SK-N-SH treated with all-trans-retinoic acid at 6 μM for 48 hours (cell line): ENCODE measurements around the gene FRAS1.
A peak's percentile ranks its signal among the peaks of the same experiment; 100 is the strongest.

Source experiments
- ATAC-seq: fragments of 200-7000 bp; cut with Tn5 transposase; 3 replicates; pipeline ENCODE4 v1.9.1; 2020; ENCODE audit warnings: mild to moderate bottlenecking, moderate library complexity
- ARNTL ChIP-seq: fragments of 450-650 bp; formaldehyde crosslinking; IDR thresholded peaks from 2 replicates; pipeline ENCODE4 v1.5.0; 2020; ENCODE audit warnings: low read depth, mild to moderate bottlenecking, moderate library complexity, borderline replicate concordance
- BACH2 ChIP-seq: fragments of 250-450 bp; sonication (Bioruptor Pico); IDR thresholded peaks from 2 replicates; pipeline ENCODE4 v1.9.0; 2021; ENCODE audit warnings: mild to moderate bottlenecking, borderline replicate concordance
- ESRRG ChIP-seq: fragments of 250-450 bp; sonication (Bioruptor Pico); IDR thresholded peaks from 2 replicates; pipeline ENCODE4 v1.6.1; 2021; ENCODE audit warnings: mild to moderate bottlenecking
- GLIS3 ChIP-seq: fragments of 250-450 bp; sonication (Bioruptor Pico); IDR thresholded peaks from 2 replicates; pipeline ENCODE4 v1.5.0; 2020; ENCODE audit warnings: mild to moderate bottlenecking, moderate library complexity
- ISL1 ChIP-seq: fragments of 250-450 bp; sonication (Bioruptor Pico); IDR thresholded peaks from 2 replicates; pipeline ENCODE4 v2.1.2; 2022; ENCODE audit warnings: mild to moderate bottlenecking, moderate library complexity
- OSR1 ChIP-seq: fragments of 250-450 bp; sonication (Bioruptor Pico); IDR thresholded peaks from 2 replicates; pipeline ENCODE4 v1.8.0; 2022; ENCODE audit warnings: moderate library complexity, mild to moderate bottlenecking, inconsistent platforms
- PPARA ChIP-seq: fragments of 250-450 bp; sonication (Bioruptor Pico); IDR thresholded peaks from 2 replicates; pipeline ENCODE4 v1.5.0; 2020; ENCODE audit warnings: mild to moderate bottlenecking, borderline replicate concordance
- RARB ChIP-seq: fragments of 250-450 bp; sonication (Bioruptor Pico); IDR thresholded peaks from 2 replicates; pipeline ENCODE4 v1.8.0; 2021; ENCODE audit warnings: mild to moderate bottlenecking, moderate library complexity
- SNAI2 ChIP-seq: fragments of 250-450 bp; sonication (Bioruptor Pico); IDR thresholded peaks from 2 replicates; pipeline ENCODE4 v1.5.0; 2020; ENCODE audit warnings: mild to moderate bottlenecking, moderate library complexity
- TCF4 ChIP-seq: fragments of 250-450 bp; sonication (Bioruptor Pico); IDR thresholded peaks from 2 replicates; pipeline ENCODE4 v1.8.0; 2021; ENCODE audit warnings: mild to moderate bottlenecking, moderate library complexity, borderline replicate concordance
- TOX ChIP-seq: fragments of 250-450 bp; sonication (Bioruptor Pico); IDR thresholded peaks from 2 replicates; pipeline ENCODE4 v1.8.0; 2021; ENCODE audit warnings: mild to moderate bottlenecking, moderate library complexity, borderline replicate concordance
- ZC3H10 ChIP-seq: fragments of 250-450 bp; sonication (Bioruptor Pico); IDR thresholded peaks from 2 replicates; pipeline ENCODE4 v1.5.1; 2021; ENCODE audit warnings: mild to moderate bottlenecking, moderate library complexity
- ZFP3 ChIP-seq: fragments of 250-450 bp; sonication (Bioruptor Pico); IDR thresholded peaks from 2 replicates; pipeline ENCODE4 v1.5.0; 2020; ENCODE audit warnings: mild to moderate bottlenecking, moderate library complexity
- ZFP30 ChIP-seq: fragments of 450-650 bp; formaldehyde crosslinking; IDR thresholded peaks from 2 replicates; pipeline ENCODE4 v1.5.0; 2022; ENCODE audit warnings: mild to moderate bottlenecking, moderate library complexity
- ZNF565 ChIP-seq: fragments of 450-650 bp; formaldehyde crosslinking; conservative IDR thresholded peaks from 2 replicates; pipeline ENCODE4 v1.5.0; 2020; ENCODE audit warnings: low read depth, mild to moderate bottlenecking, moderate library complexity
- ZNF70 ChIP-seq: fragments of 450-650 bp; formaldehyde crosslinking; IDR thresholded peaks from 2 replicates; pipeline ENCODE4 v1.5.0; 2020; ENCODE audit warnings: mild to moderate bottlenecking, moderate library complexity
- ZNF8 ChIP-seq: fragments of 450-650 bp; formaldehyde crosslinking; IDR thresholded peaks from 2 replicates; pipeline ENCODE4 v1.5.0; 2020; ENCODE audit warnings: mild to moderate bottlenecking, moderate library complexity
- TF ChIP-seq, protein P1 (sequence below): fragments of 250-450 bp; sonication (Bioruptor Pico); IDR thresholded peaks from 2 replicates; pipeline ENCODE4 v1.5.1; 2021; ENCODE audit warnings: mild to moderate bottlenecking, moderate library complexity
- TF ChIP-seq, protein P2 (sequence below): fragments of 250-450 bp; sonication (Bioruptor Pico); IDR thresholded peaks from 2 replicates; pipeline ENCODE4 v1.8.0; 2021; ENCODE audit warnings: low read depth, mild to moderate bottlenecking, moderate library complexity, borderline replicate concordance
- TF ChIP-seq, protein P3 (sequence below): fragments of 250-450 bp; sonication (Bioruptor Pico); IDR thresholded peaks from 2 replicates; pipeline ENCODE4 v1.5.1; 2020; ENCODE audit warnings: low read depth, mild to moderate bottlenecking, moderate library complexity
- TF ChIP-seq, protein P4 (sequence below): fragments of 250-450 bp; sonication (Bioruptor Pico); IDR thresholded peaks from 2 replicates; pipeline ENCODE4 v1.5.0; 2020; ENCODE audit warnings: mild to moderate bottlenecking, moderate library complexity
- TF ChIP-seq, protein P5 (sequence below): fragments of 250-450 bp; sonication (Bioruptor Pico); IDR thresholded peaks from 2 replicates; pipeline ENCODE4 v1.8.0; 2020; ENCODE audit warnings: mild to moderate bottlenecking, moderate library complexity, borderline replicate concordance

Gene FRAS1

DNA sequence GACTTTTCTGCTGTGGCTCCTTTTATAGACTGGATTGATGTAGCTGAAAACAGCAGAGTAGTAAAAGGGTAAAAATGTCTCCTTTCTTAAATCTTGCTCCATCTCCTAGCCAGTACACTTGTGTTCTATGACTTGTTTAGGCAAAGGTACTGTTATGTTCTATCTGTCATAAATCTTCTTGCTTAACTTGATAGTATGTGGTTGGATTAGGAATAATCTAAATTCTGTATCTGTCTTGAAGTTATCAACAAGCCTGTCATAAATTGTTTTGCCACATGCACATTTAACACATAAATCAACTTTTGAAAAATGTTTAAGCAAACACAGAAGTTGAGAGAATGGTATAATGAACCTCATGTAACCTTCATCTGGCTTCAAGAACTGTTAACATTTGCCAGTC is 157.0 kb downstream of the FRAS1 start:
- ATAC-seq: peak; percentile 75
- peak; percentile 61 for TF ChIP-seq ISL1 (CRISPR knock-in tag)
- TF ChIP-seq, protein P1, sequence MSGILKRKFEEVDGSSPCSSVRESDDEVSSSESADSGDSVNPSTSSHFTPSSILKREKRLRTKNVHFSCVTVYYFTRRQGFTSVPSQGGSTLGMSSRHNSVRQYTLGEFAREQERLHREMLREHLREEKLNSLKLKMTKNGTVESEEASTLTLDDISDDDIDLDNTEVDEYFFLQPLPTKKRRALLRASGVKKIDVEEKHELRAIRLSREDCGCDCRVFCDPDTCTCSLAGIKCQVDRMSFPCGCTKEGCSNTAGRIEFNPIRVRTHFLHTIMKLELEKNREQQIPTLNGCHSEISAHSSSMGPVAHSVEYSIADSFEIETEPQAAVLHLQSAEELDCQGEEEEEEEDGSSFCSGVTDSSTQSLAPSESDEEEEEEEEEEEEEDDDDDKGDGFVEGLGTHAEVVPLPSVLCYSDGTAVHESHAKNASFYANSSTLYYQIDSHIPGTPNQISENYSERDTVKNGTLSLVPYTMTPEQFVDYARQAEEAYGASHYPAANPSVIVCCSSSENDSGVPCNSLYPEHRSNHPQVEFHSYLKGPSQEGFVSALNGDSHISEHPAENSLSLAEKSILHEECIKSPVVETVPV (CRISPR knock-in tag): no peak

- ATAC-seq: no peak
- TF ChIP-seq OSR1 (CRISPR knock-in tag): no peak
- no peak for TF ChIP-seq ZNF70 (CRISPR knock-in tag)
- TF ChIP-seq GLIS3 (CRISPR knock-in tag): no peak
- no peak for TF ChIP-seq ISL1 (CRISPR knock-in tag)
- TF ChIP-seq ZFP3 (CRISPR knock-in tag): no peak
- no peak for TF ChIP-seq ARNTL (CRISPR knock-in tag)
- TF ChIP-seq ESRRG (CRISPR knock-in tag): no peak
- TF ChIP-seq, protein P2, sequence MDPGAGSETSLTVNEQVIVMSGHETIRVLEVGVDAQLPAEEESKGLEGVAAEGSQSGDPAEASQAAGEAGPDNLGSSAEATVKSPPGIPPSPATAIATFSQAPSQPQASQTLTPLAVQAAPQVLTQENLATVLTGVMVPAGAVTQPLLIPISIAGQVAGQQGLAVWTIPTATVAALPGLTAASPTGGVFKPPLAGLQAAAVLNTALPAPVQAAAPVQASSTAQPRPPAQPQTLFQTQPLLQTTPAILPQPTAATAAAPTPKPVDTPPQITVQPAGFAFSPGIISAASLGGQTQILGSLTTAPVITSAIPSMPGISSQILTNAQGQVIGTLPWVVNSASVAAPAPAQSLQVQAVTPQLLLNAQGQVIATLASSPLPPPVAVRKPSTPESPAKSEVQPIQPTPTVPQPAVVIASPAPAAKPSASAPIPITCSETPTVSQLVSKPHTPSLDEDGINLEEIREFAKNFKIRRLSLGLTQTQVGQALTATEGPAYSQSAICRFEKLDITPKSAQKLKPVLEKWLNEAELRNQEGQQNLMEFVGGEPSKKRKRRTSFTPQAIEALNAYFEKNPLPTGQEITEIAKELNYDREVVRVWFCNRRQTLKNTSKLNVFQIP: no peak
- no peak for TF ChIP-seq ZFP30
- TF ChIP-seq TOX (CRISPR knock-in tag): no peak
- TF ChIP-seq ZNF8 (CRISPR knock-in tag): no peak
- TF ChIP-seq BACH2 (CRISPR knock-in tag): no peak
- TF ChIP-seq ZC3H10 (CRISPR knock-in tag): no peak
- no peak for TF ChIP-seq RARB
- TF ChIP-seq SNAI2 (CRISPR knock-in tag): no peak
These were observed 160.4 kb downstream of the FRAS1 start for GRCh38 chr4:78217557-78217956.

- TF ChIP-seq BACH2 (CRISPR knock-in tag): no peak
- TF ChIP-seq, protein P3, sequence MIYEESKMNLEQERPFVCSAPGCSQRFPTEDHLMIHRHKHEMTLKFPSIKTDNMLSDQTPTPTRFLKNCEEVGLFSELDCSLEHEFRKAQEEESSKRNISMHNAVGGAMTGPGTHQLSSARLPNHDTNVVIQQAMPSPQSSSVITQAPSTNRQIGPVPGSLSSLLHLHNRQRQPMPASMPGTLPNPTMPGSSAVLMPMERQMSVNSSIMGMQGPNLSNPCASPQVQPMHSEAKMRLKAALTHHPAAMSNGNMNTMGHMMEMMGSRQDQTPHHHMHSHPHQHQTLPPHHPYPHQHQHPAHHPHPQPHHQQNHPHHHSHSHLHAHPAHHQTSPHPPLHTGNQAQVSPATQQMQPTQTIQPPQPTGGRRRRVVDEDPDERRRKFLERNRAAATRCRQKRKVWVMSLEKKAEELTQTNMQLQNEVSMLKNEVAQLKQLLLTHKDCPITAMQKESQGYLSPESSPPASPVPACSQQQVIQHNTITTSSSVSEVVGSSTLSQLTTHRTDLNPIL (CRISPR knock-in tag): no peak
- TF ChIP-seq ZFP30: no peak
- TF ChIP-seq ZNF70 (CRISPR knock-in tag): no peak
- TF ChIP-seq ZNF565 (CRISPR knock-in tag): no peak
- TF ChIP-seq, protein P4, sequence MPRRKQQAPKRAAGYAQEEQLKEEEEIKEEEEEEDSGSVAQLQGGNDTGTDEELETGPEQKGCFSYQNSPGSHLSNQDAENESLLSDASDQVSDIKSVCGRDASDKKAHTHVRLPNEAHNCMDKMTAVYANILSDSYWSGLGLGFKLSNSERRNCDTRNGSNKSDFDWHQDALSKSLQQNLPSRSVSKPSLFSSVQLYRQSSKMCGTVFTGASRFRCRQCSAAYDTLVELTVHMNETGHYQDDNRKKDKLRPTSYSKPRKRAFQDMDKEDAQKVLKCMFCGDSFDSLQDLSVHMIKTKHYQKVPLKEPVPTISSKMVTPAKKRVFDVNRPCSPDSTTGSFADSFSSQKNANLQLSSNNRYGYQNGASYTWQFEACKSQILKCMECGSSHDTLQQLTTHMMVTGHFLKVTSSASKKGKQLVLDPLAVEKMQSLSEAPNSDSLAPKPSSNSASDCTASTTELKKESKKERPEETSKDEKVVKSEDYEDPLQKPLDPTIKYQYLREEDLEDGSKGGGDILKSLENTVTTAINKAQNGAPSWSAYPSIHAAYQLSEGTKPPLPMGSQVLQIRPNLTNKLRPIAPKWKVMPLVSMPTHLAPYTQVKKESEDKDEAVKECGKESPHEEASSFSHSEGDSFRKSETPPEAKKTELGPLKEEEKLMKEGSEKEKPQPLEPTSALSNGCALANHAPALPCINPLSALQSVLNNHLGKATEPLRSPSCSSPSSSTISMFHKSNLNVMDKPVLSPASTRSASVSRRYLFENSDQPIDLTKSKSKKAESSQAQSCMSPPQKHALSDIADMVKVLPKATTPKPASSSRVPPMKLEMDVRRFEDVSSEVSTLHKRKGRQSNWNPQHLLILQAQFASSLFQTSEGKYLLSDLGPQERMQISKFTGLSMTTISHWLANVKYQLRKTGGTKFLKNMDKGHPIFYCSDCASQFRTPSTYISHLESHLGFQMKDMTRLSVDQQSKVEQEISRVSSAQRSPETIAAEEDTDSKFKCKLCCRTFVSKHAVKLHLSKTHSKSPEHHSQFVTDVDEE (CRISPR knock-in tag): no peak
- no peak for TF ChIP-seq ISL1 (CRISPR knock-in tag)
- ATAC-seq: no peak
These were observed 161.1 kb downstream of the FRAS1 start for GRCh38 chr4:78218260-78218659.

DNA sequence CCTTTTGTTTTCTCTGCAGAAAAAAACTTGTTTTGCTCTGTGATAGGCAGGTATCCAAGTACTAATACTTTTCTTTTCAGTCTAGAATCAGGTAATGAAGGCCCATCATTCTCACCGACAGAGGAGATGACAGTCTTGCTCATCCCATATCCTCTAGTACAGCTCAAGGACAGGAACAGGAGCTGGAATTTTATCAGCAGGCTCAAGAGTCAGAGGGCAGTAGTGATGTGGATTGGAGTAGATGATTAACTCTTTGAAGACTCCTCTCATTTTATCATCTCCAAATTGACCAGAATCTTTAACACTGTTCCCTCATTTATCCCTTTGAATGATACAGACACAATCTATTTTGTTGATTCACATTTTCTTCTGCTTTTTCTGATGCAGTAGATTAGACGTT is 162.7 kb downstream of the FRAS1 start:
- ATAC-seq: no peak

More for the DNA sequence above, 162.7 kb downstream of the FRAS1 start:
- TF ChIP-seq, protein P5, sequence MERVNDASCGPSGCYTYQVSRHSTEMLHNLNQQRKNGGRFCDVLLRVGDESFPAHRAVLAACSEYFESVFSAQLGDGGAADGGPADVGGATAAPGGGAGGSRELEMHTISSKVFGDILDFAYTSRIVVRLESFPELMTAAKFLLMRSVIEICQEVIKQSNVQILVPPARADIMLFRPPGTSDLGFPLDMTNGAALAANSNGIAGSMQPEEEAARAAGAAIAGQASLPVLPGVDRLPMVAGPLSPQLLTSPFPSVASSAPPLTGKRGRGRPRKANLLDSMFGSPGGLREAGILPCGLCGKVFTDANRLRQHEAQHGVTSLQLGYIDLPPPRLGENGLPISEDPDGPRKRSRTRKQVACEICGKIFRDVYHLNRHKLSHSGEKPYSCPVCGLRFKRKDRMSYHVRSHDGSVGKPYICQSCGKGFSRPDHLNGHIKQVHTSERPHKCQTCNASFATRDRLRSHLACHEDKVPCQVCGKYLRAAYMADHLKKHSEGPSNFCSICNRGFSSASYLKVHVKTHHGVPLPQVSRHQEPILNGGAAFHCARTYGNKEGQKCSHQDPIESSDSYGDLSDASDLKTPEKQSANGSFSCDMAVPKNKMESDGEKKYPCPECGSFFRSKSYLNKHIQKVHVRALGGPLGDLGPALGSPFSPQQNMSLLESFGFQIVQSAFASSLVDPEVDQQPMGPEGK (CRISPR knock-in tag): no peak
- TF ChIP-seq TCF4: no peak
- TF ChIP-seq GLIS3 (CRISPR knock-in tag): no peak
- TF ChIP-seq PPARA (CRISPR knock-in tag): no peak
- no peak for TF ChIP-seq ZNF8 (CRISPR knock-in tag)
- TF ChIP-seq, protein P4 (CRISPR knock-in tag): no peak
- no peak for TF ChIP-seq ZFP3 (CRISPR knock-in tag)
- TF ChIP-seq ZNF70 (CRISPR knock-in tag): no peak
- no peak for TF ChIP-seq ZFP30
- TF ChIP-seq, protein P1 (CRISPR knock-in tag): no peak
- no peak for TF ChIP-seq BACH2 (CRISPR knock-in tag)
